ENCODE data around the gene TAOK1. TPM values are rescaled to one million over a fixed set of nuclear protein-coding genes. Genes with fewer than 3 reads are reported as not detected.
A peak's percentile ranks its signal among the peaks of the same experiment; 100 is the strongest.

The TAOK1 gene
- total and polyA plus RNA-seq, 2 of the 13 experiments (the other 11 are each of a cell fraction or from before 2014, with no cell fraction given): 14.1 to 23.0 TPM

GRCh38 chr17:29565643-29566472 is 175.7 kb downstream of the TAOK1 start (continued):
- 0 out of 2 replicates have a peak, but pooled peaks have one; percentile 26 for TF ChIP-seq IRF2 (CRISPR knock-in tag; IDR thresholded peaks at IDR 0.05)
- TF ChIP-seq ZNF761 (CRISPR knock-in tag; conservative IDR thresholded peaks at IDR 0.05): 0 out of 2 replicates have a peak, but pooled peaks have one; percentile 48
- TF ChIP-seq PPARG (CRISPR knock-in tag; conservative IDR thresholded peaks at IDR 0.05): no peak
- peak; percentile 71 for TF ChIP-seq ZFX (CRISPR knock-in tag; IDR thresholded peaks at IDR 0.05; ENCODE audit: low read depth)
- TF ChIP-seq HOXA3 (CRISPR knock-in tag; IDR thresholded peaks at IDR 0.05): 0 out of 2 replicates have a peak, but pooled peaks have one; percentile 31
- TF ChIP-seq, protein P1, sequence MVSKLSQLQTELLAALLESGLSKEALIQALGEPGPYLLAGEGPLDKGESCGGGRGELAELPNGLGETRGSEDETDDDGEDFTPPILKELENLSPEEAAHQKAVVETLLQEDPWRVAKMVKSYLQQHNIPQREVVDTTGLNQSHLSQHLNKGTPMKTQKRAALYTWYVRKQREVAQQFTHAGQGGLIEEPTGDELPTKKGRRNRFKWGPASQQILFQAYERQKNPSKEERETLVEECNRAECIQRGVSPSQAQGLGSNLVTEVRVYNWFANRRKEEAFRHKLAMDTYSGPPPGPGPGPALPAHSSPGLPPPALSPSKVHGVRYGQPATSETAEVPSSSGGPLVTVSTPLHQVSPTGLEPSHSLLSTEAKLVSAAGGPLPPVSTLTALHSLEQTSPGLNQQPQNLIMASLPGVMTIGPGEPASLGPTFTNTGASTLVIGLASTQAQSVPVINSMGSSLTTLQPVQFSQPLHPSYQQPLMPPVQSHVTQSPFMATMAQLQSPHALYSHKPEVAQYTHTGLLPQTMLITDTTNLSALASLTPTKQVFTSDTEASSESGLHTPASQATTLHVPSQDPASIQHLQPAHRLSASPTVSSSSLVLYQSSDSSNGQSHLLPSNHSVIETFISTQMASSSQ (IDR thresholded peaks at IDR 0.05; ENCODE audit: low read depth): no peak
- TF ChIP-seq, protein P1 (CRISPR knock-in tag; IDR thresholded peaks at IDR 0.05; ENCODE audit: borderline replicate concordance): 0 out of 2 replicates have a peak, but pooled peaks have one; percentile 23
- no peak for TF ChIP-seq ZNF614 (CRISPR knock-in tag; IDR thresholded peaks at IDR 0.05; ENCODE audit: borderline replicate concordance)
- TF ChIP-seq MYC (CRISPR knock-in tag; IDR thresholded peaks at IDR 0.05; ENCODE audit: borderline replicate concordance): 0 out of 2 replicates have a peak, but pooled peaks have one; percentile 12
- no peak for TF ChIP-seq SRSF4 (IDR thresholded peaks at IDR 0.05; ENCODE audit: low read depth, low read length, poor library complexity, severe bottlenecking)
- TF ChIP-seq ZNF337 (CRISPR knock-in tag; IDR thresholded peaks at IDR 0.05; ENCODE audit: borderline replicate concordance, low read depth): peak; percentile 41; the same call in 1 of the 2 replicates
- no peak for TF ChIP-seq ZMYM3 (CRISPR knock-in tag; IDR thresholded peaks at IDR 0.05)
- peak; percentile 52; the same call in 1 of the 2 replicates for TF ChIP-seq KDM4B (CRISPR knock-in tag; IDR thresholded peaks at IDR 0.05)
- no peak for TF ChIP-seq FOXK2 (IDR thresholded peaks at IDR 0.05)
- peak; percentile 67; the same call in 1 of the 2 replicates for TF ChIP-seq ZNF30 (CRISPR knock-in tag; IDR thresholded peaks at IDR 0.05)
- TF ChIP-seq STAG1 (CRISPR knock-in tag; IDR thresholded peaks at IDR 0.05): peak; percentile 27
- TF ChIP-seq RFX3 (CRISPR knock-in tag; IDR thresholded peaks at IDR 0.05): no peak
- TF ChIP-seq CTCF (CRISPR knock-in tag; IDR thresholded peaks at IDR 0.05): peak; percentile 58
- no peak for TF ChIP-seq XBP1 (CRISPR knock-in tag; IDR thresholded peaks at IDR 0.05)
- TF ChIP-seq ZSCAN25 (CRISPR knock-in tag; IDR thresholded peaks at IDR 0.05): 0 out of 2 replicates have a peak, but pooled peaks have one; percentile 52
- TF ChIP-seq PAWR (CRISPR knock-in tag; IDR thresholded peaks at IDR 0.05; ENCODE audit: borderline replicate concordance): no peak

Data from HepG2 (cell line).